ENCODE results near the gene STAT4. TPM values are rescaled to one million over a fixed set of nuclear protein-coding genes. Genes with fewer than 3 reads are reported as not detected.

STAT4 gene
- polyA plus RNA-seq, 1 of the 3 experiments (the other 2 are of a cell fraction) = 0.12 TPM

DNA sequence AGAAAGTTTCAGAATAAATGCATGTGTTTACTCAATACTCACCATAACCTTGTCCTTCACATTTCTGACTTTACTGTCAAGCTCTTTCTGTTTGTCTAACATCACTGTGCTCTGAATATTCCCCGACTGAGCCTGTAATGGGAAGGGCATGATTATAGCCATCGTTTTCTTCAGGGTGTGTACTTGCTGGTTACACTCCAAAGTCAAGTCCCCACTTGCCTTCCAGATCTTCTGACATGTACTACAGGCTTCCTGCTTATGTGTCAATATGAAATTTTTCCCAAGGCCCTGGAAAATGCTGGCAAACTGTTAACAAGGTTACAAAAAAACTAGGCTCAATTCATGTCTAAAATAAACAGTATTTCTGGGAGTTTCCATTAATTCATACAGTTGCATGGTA is 149.8 kb downstream of the STAT4 start:
- H3K27ac ChIP-seq (ENCODE audit: low read depth in 2 of 2, low read length in 1 of 2) = no peak overlapping the region

GRCh38 chr2:190999949-191000665 is 150.7 kb downstream of the STAT4 start:
- H3K4me1 ChIP-seq (ENCODE audit: control insufficient read depth in 1 of 2, insufficient read depth in 2 of 2, low read depth in 1 of 2, low read length in 1 of 2) = no peaks in the 10 kb centered on the region
- H3F3A ChIP-seq (replicated peaks; ENCODE audit: insufficient read depth) = no peaks in the 10 kb centered on the region
- POLR2A ChIA-PET = no interaction called here
- no peak overlapping the region for H3K27ac ChIP-seq (ENCODE audit: low read depth in 2 of 2, low read length in 1 of 2)
- no peak overlapping the region for H2AFZ ChIP-seq (ENCODE audit: low read depth)
- WGBS (ENCODE audit: low lambda C conversion rate) = 95% methylated on average over 9 of the region's 9 CpGs
- H3K4me2 ChIP-seq = no peak overlapping the region
- H3K9me3 ChIP-seq = no peaks in the 10 kb centered on the region
- no peak overlapping the region for H3K4me3 ChIP-seq (ENCODE audit: low read depth in 2 of 2, low read length in 1 of 2)
- no peak for TF ChIP-seq ELF1 (IDR thresholded peaks at IDR 0.05)
- no peak for TF ChIP-seq CHD2 (IDR thresholded peaks at IDR 0.05; ENCODE audit: low read length, partially characterized antibody)
- TF ChIP-seq TAF1 (IDR thresholded peaks at IDR 0.05; ENCODE audit: borderline replicate concordance, low read depth, low read length) = no peak
- TF ChIP-seq RCOR1 (IDR thresholded peaks at IDR 0.05; ENCODE audit: low read length) = no peak
- TF ChIP-seq FOXM1 (IDR thresholded peaks at IDR 0.05; ENCODE audit: low read depth) = no peak
- TF ChIP-seq, protein P1, sequence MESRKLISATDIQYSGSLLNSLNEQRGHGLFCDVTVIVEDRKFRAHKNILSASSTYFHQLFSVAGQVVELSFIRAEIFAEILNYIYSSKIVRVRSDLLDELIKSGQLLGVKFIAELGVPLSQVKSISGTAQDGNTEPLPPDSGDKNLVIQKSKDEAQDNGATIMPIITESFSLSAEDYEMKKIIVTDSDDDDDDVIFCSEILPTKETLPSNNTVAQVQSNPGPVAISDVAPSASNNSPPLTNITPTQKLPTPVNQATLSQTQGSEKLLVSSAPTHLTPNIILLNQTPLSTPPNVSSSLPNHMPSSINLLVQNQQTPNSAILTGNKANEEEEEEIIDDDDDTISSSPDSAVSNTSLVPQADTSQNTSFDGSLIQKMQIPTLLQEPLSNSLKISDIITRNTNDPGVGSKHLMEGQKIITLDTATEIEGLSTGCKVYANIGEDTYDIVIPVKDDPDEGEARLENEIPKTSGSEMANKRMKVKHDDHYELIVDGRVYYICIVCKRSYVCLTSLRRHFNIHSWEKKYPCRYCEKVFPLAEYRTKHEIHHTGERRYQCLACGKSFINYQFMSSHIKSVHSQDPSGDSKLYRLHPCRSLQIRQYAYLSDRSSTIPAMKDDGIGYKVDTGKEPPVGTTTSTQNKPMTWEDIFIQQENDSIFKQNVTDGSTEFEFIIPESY (IDR thresholded peaks at IDR 0.05; ENCODE audit: borderline replicate concordance, low read depth) = no peak
- TF ChIP-seq MXI1 (IDR thresholded peaks at IDR 0.05; ENCODE audit: low read depth, low read length) = no peak
- no peak for TF ChIP-seq YY1 (IDR thresholded peaks at IDR 0.05; ENCODE audit: low read depth)
- TF ChIP-seq PBX3 (IDR thresholded peaks at IDR 0.05) = no peak
- TF ChIP-seq SIN3A (IDR thresholded peaks at IDR 0.05; ENCODE audit: borderline replicate concordance, low read depth, low read length) = no peak
- no peak for TF ChIP-seq MAX (IDR thresholded peaks at IDR 0.05; ENCODE audit: low read depth)
- TF ChIP-seq EP300 (IDR thresholded peaks at IDR 0.05; ENCODE audit: borderline replicate concordance in 1 of 2, low read depth in 1 of 2, low read length in 1 of 2) = no peak
- TF ChIP-seq, protein P2, sequence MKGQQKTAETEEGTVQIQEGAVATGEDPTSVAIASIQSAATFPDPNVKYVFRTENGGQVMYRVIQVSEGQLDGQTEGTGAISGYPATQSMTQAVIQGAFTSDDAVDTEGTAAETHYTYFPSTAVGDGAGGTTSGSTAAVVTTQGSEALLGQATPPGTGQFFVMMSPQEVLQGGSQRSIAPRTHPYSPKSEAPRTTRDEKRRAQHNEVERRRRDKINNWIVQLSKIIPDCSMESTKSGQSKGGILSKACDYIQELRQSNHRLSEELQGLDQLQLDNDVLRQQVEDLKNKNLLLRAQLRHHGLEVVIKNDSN (IDR thresholded peaks at IDR 0.05; ENCODE audit: borderline replicate concordance, low read depth) = no peak
- TF ChIP-seq JUND (IDR thresholded peaks at IDR 0.05) = no peak
- TF ChIP-seq, protein P3, sequence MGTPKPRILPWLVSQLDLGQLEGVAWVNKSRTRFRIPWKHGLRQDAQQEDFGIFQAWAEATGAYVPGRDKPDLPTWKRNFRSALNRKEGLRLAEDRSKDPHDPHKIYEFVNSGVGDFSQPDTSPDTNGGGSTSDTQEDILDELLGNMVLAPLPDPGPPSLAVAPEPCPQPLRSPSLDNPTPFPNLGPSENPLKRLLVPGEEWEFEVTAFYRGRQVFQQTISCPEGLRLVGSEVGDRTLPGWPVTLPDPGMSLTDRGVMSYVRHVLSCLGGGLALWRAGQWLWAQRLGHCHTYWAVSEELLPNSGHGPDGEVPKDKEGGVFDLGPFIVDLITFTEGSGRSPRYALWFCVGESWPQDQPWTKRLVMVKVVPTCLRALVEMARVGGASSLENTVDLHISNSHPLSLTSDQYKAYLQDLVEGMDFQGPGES (IDR thresholded peaks at IDR 0.05; ENCODE audit: low read depth, low read length) = no peak
- TF ChIP-seq POLR2AphosphoS5 (IDR thresholded peaks at IDR 0.05; ENCODE audit: low read depth, low read length) = no peak
- CTCF ChIA-PET = no interaction called here
- H3K36me3 ChIP-seq (replicated peaks in 1 of 2; ENCODE audit: control insufficient read depth in 1 of 2, insufficient read depth in 2 of 2, low read length in 1 of 2) = peaks cover 86 to 88% of the 10 kb centered on the region in 2 experiments
- H3K9ac ChIP-seq = no peak overlapping the region
- no peaks in the 10 kb centered on the region for H3K9me2 ChIP-seq
- no peaks in the 10 kb centered on the region for H4K20me1 ChIP-seq (ENCODE audit: insufficient read depth)
- no peak for DNase-seq
- H3K27me3 ChIP-seq (ENCODE audit: insufficient read depth) = no peaks in the 10 kb centered on the region
- no peaks in the 10 kb centered on the region for H3K79me2 ChIP-seq (ENCODE audit: insufficient read depth)

More for the DNA sequence above, 149.8 kb downstream of the STAT4 start:
- Histone ChIP-seq H3K36me3 (replicated peaks in 1 of 2; ENCODE audit: control insufficient read depth in 1 of 2, insufficient read depth in 2 of 2, low read length in 1 of 2) (peaks cover 84 to 90% of the 10 kb centered on the region in 2 experiments), H3K9me3 (no peaks in the 10 kb centered on the region), H4K20me1 (ENCODE audit: insufficient read depth) (no peaks in the 10 kb centered on the region), H3K9ac (no peak overlapping the region), H3K4me3 (ENCODE audit: low read depth in 2 of 2, low read length in 1 of 2) (no peak overlapping the region), H3K27me3 (ENCODE audit: insufficient read depth) (no peaks in the 10 kb centered on the region), H2AFZ (ENCODE audit: low read depth) (no peak overlapping the region), H3K4me2 (no peak overlapping the region), H3K4me1 (ENCODE audit: control insufficient read depth in 1 of 2, insufficient read depth in 2 of 2, low read depth in 1 of 2, low read length in 1 of 2) (no peaks in the 10 kb centered on the region), H3K79me2 (ENCODE audit: insufficient read depth) (no peaks in the 10 kb centered on the region), H3K9me2 (no peaks in the 10 kb centered on the region), H3F3A (replicated peaks; ENCODE audit: insufficient read depth) (no peaks in the 10 kb centered on the region)
- no peak for TF ChIP-seq MXI1 (IDR thresholded peaks at IDR 0.05; ENCODE audit: low read depth, low read length)
- DNase-seq = no peak
- ChIA-PET POLR2A (no interaction called here), CTCF (no interaction called here)
- WGBS (ENCODE audit: low lambda C conversion rate) = 92% methylated on average over 2 of the region's 2 CpGs
